ENCODE data around the gene HSPA6.

- TF ChIP-seq GATA2 (IDR thresholded peaks at IDR 0.05; ENCODE audit: low read depth, low read length) (no peak), GATA3 (IDR thresholded peaks at IDR 0.05; ENCODE audit: low read depth, low read length) (no peak)
These were observed 26.4 kb upstream of the HSPA6 start for GRCh38 chr1:161497961-161498360.

Data from SH-SY5Y (cell line).